H9 (cell line): ENCODE measurements around the gene SLC16A10. TPM values are rescaled to one million over a fixed set of nuclear protein-coding genes. Genes with fewer than 3 reads are reported as not detected.

Experiments used
- DNase-seq: peaks from one replicate; pipeline ENCODE4 v3.0.0-alpha.2; 2017
- H2AFZ ChIP-seq: one replicate; pipeline ENCODE4 v1.6.1; 2013; ENCODE audit warnings: mild to moderate bottlenecking, low read length, control low read depth, moderate library complexity
- H2AK5ac ChIP-seq: 2 replicates; pipeline ENCODE4 v1.6.1; 2013; ENCODE audit warnings: low read length, control low read depth, mixed read lengths; ENCODE audit not compliant: insufficient read length
- H2BK120ac ChIP-seq: one replicate; pipeline ENCODE4 v1.6.1; 2013; ENCODE audit warnings: low read depth, mild to moderate bottlenecking, low read length, control low read depth, inconsistent platforms; ENCODE audit not compliant: poor library complexity, severe bottlenecking
- H2BK12ac ChIP-seq: 2 replicates; pipeline ENCODE4 v1.6.1; 2013; ENCODE audit warnings: low read length, control low read depth, mixed read lengths, low read depth; ENCODE audit not compliant: insufficient read length
- H2BK15ac ChIP-seq: 2 replicates; pipeline ENCODE4 v1.6.1; 2013; ENCODE audit warnings: low read depth, low read length, control low read depth
- H2BK20ac ChIP-seq: one replicate; pipeline ENCODE4 v1.6.1; 2013; ENCODE audit warnings: low read depth, mild to moderate bottlenecking, low read length, control low read depth, inconsistent platforms; ENCODE audit not compliant: poor library complexity, severe bottlenecking
- H2BK5ac ChIP-seq: 2 replicates; pipeline ENCODE4 v1.6.1; 2013; ENCODE audit warnings: low read length, control low read depth, mixed read lengths; ENCODE audit not compliant: insufficient read length
- H3K14ac ChIP-seq: 2 replicates; pipeline ENCODE4 v1.6.1; 2013; ENCODE audit warnings: low read length, control low read depth; ENCODE audit not compliant: insufficient read depth
- H3K18ac ChIP-seq: 2 replicates; pipeline ENCODE4 v1.6.1; 2013; ENCODE audit warnings: low read depth, mild to moderate bottlenecking, mixed read lengths, low read length, control low read depth; ENCODE audit not compliant: insufficient read length
- H3K23ac ChIP-seq: 2 replicates; pipeline ENCODE4 v1.6.1; 2013; ENCODE audit warnings: low read length, control low read depth, mixed read lengths, low read depth; ENCODE audit not compliant: insufficient read length
- H3K23me2 ChIP-seq: 2 replicates; pipeline ENCODE4 v1.6.1; 2013; ENCODE audit warnings: low read depth, mild to moderate bottlenecking, mixed read lengths, low read length, control low read depth; ENCODE audit not compliant: insufficient read length, poor library complexity, severe bottlenecking
- H3K27ac ChIP-seq: 2 replicates; pipeline ENCODE4 v1.5.1; 2013; ENCODE audit warnings: low read length, control low read depth, mixed read lengths, low read depth; ENCODE audit not compliant: insufficient read length
- H3K27me3 ChIP-seq: 2 replicates; pipeline ENCODE4 v1.6.1; 2013; ENCODE audit warnings: low read length, control low read depth, inconsistent platforms; ENCODE audit not compliant: insufficient read depth
- H3K4ac ChIP-seq: 2 replicates; pipeline ENCODE4 v1.6.1; 2013; ENCODE audit warnings: low read depth, mild to moderate bottlenecking, control low read depth, inconsistent platforms, low read length, moderate library complexity
- H3K4me1 ChIP-seq: 2 replicates; pipeline ENCODE4 v1.6.1; 2013; ENCODE audit warnings: low read length, control low read depth, inconsistent platforms; ENCODE audit not compliant: insufficient read depth
- H3K4me2 ChIP-seq: 2 replicates; pipeline ENCODE4 v1.6.1; 2013; ENCODE audit warnings: low read length, control low read depth, mixed read lengths; ENCODE audit not compliant: insufficient read length, insufficient read depth
- H3K56ac ChIP-seq: 2 replicates; pipeline ENCODE4 v1.6.1; 2013; ENCODE audit warnings: low read depth, mild to moderate bottlenecking, mixed read lengths, low read length, control low read depth; ENCODE audit not compliant: insufficient read length
- H3K79me1 ChIP-seq: 2 replicates; pipeline ENCODE4 v1.6.1; 2013; ENCODE audit warnings: low read depth, mild to moderate bottlenecking, moderate library complexity, low read length, control low read depth, inconsistent platforms; ENCODE audit not compliant: insufficient read depth, poor library complexity, severe bottlenecking
- H3K79me2 ChIP-seq: 2 replicates; pipeline ENCODE4 v1.6.1; 2013; ENCODE audit warnings: low read length, control low read depth, inconsistent platforms; ENCODE audit not compliant: insufficient read depth
- H3K9ac ChIP-seq: 2 replicates; pipeline ENCODE4 v1.6.1; 2013; ENCODE audit warnings: low read length, control low read depth, mixed read lengths; ENCODE audit not compliant: insufficient read length; ENCODE audit errors: extremely low read depth
- H3K9me3 ChIP-seq: one replicate; pipeline ENCODE4 v1.6.1; 2013; ENCODE audit warnings: low read depth, low read length, inconsistent platforms; ENCODE audit not compliant: control insufficient read depth
- H3T11ph ChIP-seq: one replicate; pipeline ENCODE4 v1.6.1; 2013; ENCODE audit warnings: mild to moderate bottlenecking, low read length, control low read depth, inconsistent platforms
- H4K20me1 ChIP-seq: one replicate; pipeline ENCODE4 v1.6.1; 2013; ENCODE audit not compliant: control insufficient read depth, insufficient read length, insufficient read depth
- H4K5ac ChIP-seq: 2 replicates; pipeline ENCODE4 v1.6.1; 2013; ENCODE audit warnings: low read depth, mild to moderate bottlenecking, mixed read lengths, low read length, control low read depth; ENCODE audit not compliant: insufficient read length
- H4K8ac ChIP-seq: replicated peaks from 2 replicates; pipeline ENCODE4 v1.6.1; 2013; ENCODE audit warnings: low read length, control low read depth, mixed read lengths, low read depth; ENCODE audit not compliant: insufficient read length
- H4K91ac ChIP-seq: 2 replicates; pipeline ENCODE4 v1.6.1; 2013; ENCODE audit warnings: low read depth, mild to moderate bottlenecking, moderate library complexity, mixed read lengths, low read length, control low read depth; ENCODE audit not compliant: insufficient read length
- H3K27ac Mint-ChIP-seq, 3 experiments: 2 replicates in 2 of 3; 3 replicates in 1 of 3; pipeline ENCODE4 v1.8.0; 2020 to 2021; ENCODE audit warnings: mixed read lengths in 3 of 3, mild to moderate bottlenecking in 1 of 3, moderate library complexity in 1 of 3
- H3K27me3 Mint-ChIP-seq: 2 replicates; pipeline ENCODE4 v1.8.0; 2021; ENCODE audit warnings: low read depth, mild to moderate bottlenecking, moderate library complexity, mixed read lengths
- H3K36me3 Mint-ChIP-seq, 3 experiments: 2 replicates in 2 of 3; 3 replicates in 1 of 3; pipeline ENCODE4 v1.8.0; 2020 to 2021; ENCODE audit warnings: low read depth in 3 of 3, mixed read lengths in 3 of 3; ENCODE audit not compliant: insufficient read depth in 1 of 3
- H3K4me1 Mint-ChIP-seq, 2 experiments: 2 replicates each; pipeline ENCODE4 v1.8.0; 2020; ENCODE audit warnings: mixed read lengths in 2 of 2
- H3K4me3 Mint-ChIP-seq, 2 experiments: 2 replicates in 1 of 2; 3 replicates in 1 of 2; pipeline ENCODE4 v1.8.0; 2020 to 2021; ENCODE audit warnings: mild to moderate bottlenecking in 2 of 2, mixed read lengths in 2 of 2, moderate library complexity in 1 of 2
- H3K9me3 Mint-ChIP-seq, 2 experiments: 2 replicates in 1 of 2; 3 replicates in 1 of 2; pipeline ENCODE4 v1.8.0; 2020; ENCODE audit warnings: mild to moderate bottlenecking in 2 of 2, mixed read lengths in 2 of 2, moderate library complexity in 1 of 2
- CTCF ChIP-seq: fragments of 200-600 bp; sonication (generic); conservative IDR thresholded peaks from 3 replicates; pipeline ENCODE4 v1.8.0; 2021; ENCODE audit warnings: antibody characterized with exemption, mild to moderate bottlenecking
- WGBS: extraction: QIAGEN DNeasy Blood & Tissue Kit; methylation state at CpG from one replicate; pipeline ENCODE4 v1.1.7; 2013; ENCODE audit warnings: missing lambda C conversion rate, low lambda C conversion rate, mixed read lengths; ENCODE audit not compliant: insufficient read length; ENCODE audit errors: extremely low coverage; 5-methylcytosine and 5-hydroxymethylcytosine counted together
- total RNA-seq: library from RNA; stranded (reverse); gene quantifications from 2 replicates; pipeline ENCODE4 v1.2.1, GENCODE V29; 2021

The SLC16A10 gene
- total RNA-seq, 1 experiment from 2014 or later = 11.4 TPM

DNA sequence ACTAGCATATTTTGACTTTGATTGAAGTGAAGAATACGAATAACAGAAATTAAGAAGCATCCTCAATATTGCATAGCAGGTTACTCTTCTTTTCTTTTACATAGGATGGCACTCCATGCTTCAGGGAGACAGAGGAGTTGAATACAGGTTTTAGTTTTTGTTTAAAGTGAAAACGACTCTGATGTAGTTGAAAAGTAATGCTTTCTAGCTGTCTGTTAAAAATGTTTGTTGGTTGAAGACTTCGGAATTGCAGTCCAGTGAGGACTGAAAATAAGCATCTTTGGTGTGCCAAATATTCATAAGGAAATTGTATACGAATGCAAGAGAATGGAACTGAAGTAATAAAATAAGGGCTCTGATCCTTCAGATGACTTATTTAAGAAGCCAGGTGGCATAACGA is 618 bp upstream of the SLC16A10 start:
- no peak for TF ChIP-seq CTCF
- Histone ChIP-seq H3K56ac (no peak overlapping the region), H3K9me3 (no peaks in the 10 kb centered on the region), H3K27ac (no peak overlapping the region), H3K23me2 (peaks cover 11% of the 10 kb centered on the region), H3K14ac (no peak overlapping the region), H4K5ac (no peak overlapping the region), H2AFZ (no peak overlapping the region), H3K18ac (no peak overlapping the region), H2BK12ac (no peak overlapping the region), H3T11ph (no peak overlapping the region), H2BK120ac (no peak overlapping the region), H4K91ac (no peak overlapping the region), H2BK5ac (no peak overlapping the region), H3K4ac (no peak overlapping the region), H2AK5ac (no peak overlapping the region), H3K79me1 (no peaks in the 10 kb centered on the region), H2BK15ac (no peak overlapping the region), H3K4me2 (peak overlapping the region; percentile 36), H3K27me3 (no peaks in the 10 kb centered on the region), H4K8ac (no peak overlapping the region), H3K23ac (no peak overlapping the region), H2BK20ac (no peak overlapping the region), H3K9ac (no peak overlapping the region), H4K20me1 (no peaks in the 10 kb centered on the region), H3K79me2 (no peaks in the 10 kb centered on the region), H3K4me1 (peaks cover 6% of the 10 kb centered on the region; the same call in 1 of the 2 replicates)
- Mint-ChIP-seq H3K4me1 (peaks cover 37 to 38% of the 10 kb centered on the region in 2 experiments), H3K27me3 (peaks cover 35% of the 10 kb centered on the region), H3K9me3 (no peaks in the 10 kb centered on the region), H3K27ac (no peak overlapping the region), H3K36me3 (no peaks in the 10 kb centered on the region), H3K4me3 (peak overlapping the region; percentile 61 to 76)
- no CpG with 5 or more reads among the region's 5 CpGs for WGBS
- DNase-seq = no peak
